Measurements from ENCODE around the gene BMP4.

- TF ChIP-seq POLR2A (IDR thresholded peaks at IDR 0.05; ENCODE audit: low read length) (no peak), GATA1 (IDR thresholded peaks at IDR 0.05; ENCODE audit: low read depth, low read length) (no peak)
Observed at GRCh38 chr14:54003064-54003463, 46.4 kb upstream of the BMP4 start.

All from erythroblast (primary cell).